Loucy (cell line): ENCODE data around the gene DHRS4.
A peak's percentile ranks its signal among the peaks of the same experiment; 100 is the strongest.
"Not testable (repeated sequence)": the region's sequence is repeated elsewhere in the genome, so short reads cannot be mapped to it uniquely, and the experiment has no call there.

Experiments
- H2AFZ ChIP-seq: fragments of 200-600 bp; sonication (generic); 2 replicates; pipeline ENCODE4 v1.6.0; 2016; ENCODE audit warnings: antibody characterized with exemption, mild to moderate bottlenecking, low read length, moderate library complexity
- H3F3A ChIP-seq: fragments of 200-600 bp; 2 replicates; pipeline ENCODE4 v1.6.0; 2016; ENCODE audit warnings: antibody characterized with exemption, low read depth, mild to moderate bottlenecking
- H3K27me3 ChIP-seq: fragments of 200-600 bp; sonication (generic); 2 replicates; pipeline ENCODE4 v1.6.1; 2014; ENCODE audit warnings: low read length, mild to moderate bottlenecking; ENCODE audit not compliant: insufficient read depth, poor library complexity, severe bottlenecking
- H3K36me3 ChIP-seq: fragments of 200-600 bp; sonication (generic); 2 replicates; pipeline ENCODE4 v1.6.1; 2016; ENCODE audit warnings: low read length; ENCODE audit not compliant: insufficient read depth
- H3K4me1 ChIP-seq: fragments of 200-600 bp; sonication (generic); 2 replicates; pipeline ENCODE4 v1.5.1; 2014; ENCODE audit warnings: low read length, mild to moderate bottlenecking; ENCODE audit not compliant: insufficient read depth, poor library complexity, severe bottlenecking
- H3K4me2 ChIP-seq: fragments of 200-600 bp; sonication (generic); 2 replicates; pipeline ENCODE4 v1.6.0; 2014; ENCODE audit warnings: antibody characterized with exemption, low read length, low read depth, mild to moderate bottlenecking; ENCODE audit not compliant: poor library complexity, severe bottlenecking
- H3K4me3 ChIP-seq: fragments of 200-600 bp; sonication (generic); 2 replicates; pipeline ENCODE4 v1.5.1; 2014; ENCODE audit warnings: low read length, mild to moderate bottlenecking, mixed read lengths; ENCODE audit not compliant: poor library complexity, severe bottlenecking
- H3K79me2 ChIP-seq: fragments of 200-600 bp; sonication (generic); 2 replicates; pipeline ENCODE4 v1.6.1; 2014; ENCODE audit warnings: low read length; ENCODE audit not compliant: insufficient read depth
- H3K9ac ChIP-seq: fragments of 200-600 bp; sonication (generic); 2 replicates; pipeline ENCODE4 v1.6.0; 2014; ENCODE audit warnings: mild to moderate bottlenecking, low read depth, low read length, moderate library complexity; ENCODE audit not compliant: poor library complexity, severe bottlenecking
- H3K9me2 ChIP-seq: fragments of 200-600 bp; sonication (generic); replicated peaks from 2 replicates; pipeline ENCODE4 v1.6.1; 2016; ENCODE audit warnings: low read depth, low read length, mixed read lengths
- H3K9me3 ChIP-seq: fragments of 200-600 bp; sonication (generic); 2 replicates; pipeline ENCODE4 v1.6.1; 2014; ENCODE audit warnings: mild to moderate bottlenecking, antibody characterized with exemption, low read length, low read depth; ENCODE audit not compliant: insufficient read depth
- H4K20me1 ChIP-seq: fragments of 200-600 bp; sonication (generic); 2 replicates; pipeline ENCODE4 v1.6.0; 2014; ENCODE audit warnings: antibody characterized with exemption, low read length, mild to moderate bottlenecking; ENCODE audit not compliant: insufficient read depth, poor library complexity, severe bottlenecking
- EZH2phosphoT487 ChIP-seq: fragments of 200-600 bp; IDR thresholded peaks from 2 replicates; pipeline ENCODE4 v1.6.1; 2018; ENCODE audit warnings: antibody characterized with exemption, mild to moderate bottlenecking, moderate library complexity, borderline replicate concordance
- TF ChIP-seq, protein P1 (sequence below): fragments of 200-600 bp; sonication (generic); conservative IDR thresholded peaks from 2 replicates; pipeline ENCODE4 v1.5.1; 2014; ENCODE audit warnings: mild to moderate bottlenecking, antibody characterized with exemption, low read length

Gene DHRS4

DNA sequence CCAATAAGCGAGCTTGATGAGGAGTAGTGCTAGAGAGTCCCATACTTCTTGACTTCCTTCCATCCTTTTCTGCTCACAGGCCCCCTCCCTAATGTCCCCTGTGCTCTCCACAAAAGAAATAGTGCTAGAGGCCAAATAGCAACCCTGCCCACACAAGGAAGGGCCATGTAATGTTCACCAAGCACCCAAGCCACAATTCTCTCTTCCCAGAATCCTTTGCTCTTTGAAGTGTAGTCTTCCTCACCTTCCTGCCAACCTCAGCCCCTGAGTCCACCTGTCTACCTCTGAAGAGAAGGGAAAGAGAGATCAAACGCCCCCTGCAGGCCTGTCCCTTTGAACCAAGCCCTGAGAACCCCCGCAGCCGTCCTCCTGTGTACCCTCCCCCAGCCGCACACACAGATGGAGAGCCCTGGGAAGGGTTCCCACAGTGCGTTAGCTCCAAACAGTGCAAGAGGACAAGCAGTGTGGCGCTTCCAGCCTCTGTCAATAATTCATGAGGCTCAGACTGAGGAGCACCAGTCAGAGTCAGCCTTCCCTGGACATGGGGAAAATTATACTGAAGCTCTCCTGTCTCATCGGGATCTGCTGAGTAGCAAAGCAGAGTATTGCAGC is 1.9 kb upstream of the DHRS4 start:
- Histone ChIP-seq H4K20me1 (no peaks in the 10 kb centered on the region), H3K4me2 (peak overlapping the region; percentile 84), H3F3A (no peaks in the 10 kb centered on the region), H3K36me3 (no peaks in the 10 kb centered on the region), H3K4me1 (peaks cover 21% of the 10 kb centered on the region), H3K4me3 (peak overlapping the region; percentile 34), H3K9me3 (no peaks in the 10 kb centered on the region), H3K9ac (peak overlapping the region; percentile 94), H3K79me2 (peaks cover 13% of the 10 kb centered on the region; the same call in 1 of the 2 replicates), H2AFZ (no peak overlapping the region), H3K27me3 (no peaks in the 10 kb centered on the region), H3K9me2 (no peaks in the 10 kb centered on the region)
- TF ChIP-seq EZH2phosphoT487 = no peak
- TF ChIP-seq, protein P1, sequence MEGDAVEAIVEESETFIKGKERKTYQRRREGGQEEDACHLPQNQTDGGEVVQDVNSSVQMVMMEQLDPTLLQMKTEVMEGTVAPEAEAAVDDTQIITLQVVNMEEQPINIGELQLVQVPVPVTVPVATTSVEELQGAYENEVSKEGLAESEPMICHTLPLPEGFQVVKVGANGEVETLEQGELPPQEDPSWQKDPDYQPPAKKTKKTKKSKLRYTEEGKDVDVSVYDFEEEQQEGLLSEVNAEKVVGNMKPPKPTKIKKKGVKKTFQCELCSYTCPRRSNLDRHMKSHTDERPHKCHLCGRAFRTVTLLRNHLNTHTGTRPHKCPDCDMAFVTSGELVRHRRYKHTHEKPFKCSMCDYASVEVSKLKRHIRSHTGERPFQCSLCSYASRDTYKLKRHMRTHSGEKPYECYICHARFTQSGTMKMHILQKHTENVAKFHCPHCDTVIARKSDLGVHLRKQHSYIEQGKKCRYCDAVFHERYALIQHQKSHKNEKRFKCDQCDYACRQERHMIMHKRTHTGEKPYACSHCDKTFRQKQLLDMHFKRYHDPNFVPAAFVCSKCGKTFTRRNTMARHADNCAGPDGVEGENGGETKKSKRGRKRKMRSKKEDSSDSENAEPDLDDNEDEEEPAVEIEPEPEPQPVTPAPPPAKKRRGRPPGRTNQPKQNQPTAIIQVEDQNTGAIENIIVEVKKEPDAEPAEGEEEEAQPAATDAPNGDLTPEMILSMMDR = peak; percentile 45

DNA sequence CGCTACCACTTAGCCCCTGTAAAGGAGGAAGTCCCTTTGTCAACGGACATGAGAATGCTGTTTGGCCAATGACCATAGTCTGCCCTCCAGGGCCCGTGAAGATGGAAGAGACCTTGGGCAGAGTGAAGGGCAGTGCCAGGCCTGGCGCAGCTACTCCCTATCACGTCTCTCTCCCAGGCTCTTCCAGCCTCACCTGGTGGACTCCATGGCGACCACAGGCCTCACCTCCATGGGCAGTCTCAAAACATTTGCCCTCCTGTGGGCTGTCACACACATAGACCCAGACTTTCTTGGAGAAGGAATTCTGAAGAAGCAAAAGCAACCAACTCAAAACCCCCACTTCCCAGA is 480 bp upstream of the DHRS4 start:
- not testable (repeated sequence) for H4K20me1 ChIP-seq, H3K9me2 ChIP-seq
- H3K4me2 ChIP-seq = peak overlapping the region; percentile 84

DNA sequence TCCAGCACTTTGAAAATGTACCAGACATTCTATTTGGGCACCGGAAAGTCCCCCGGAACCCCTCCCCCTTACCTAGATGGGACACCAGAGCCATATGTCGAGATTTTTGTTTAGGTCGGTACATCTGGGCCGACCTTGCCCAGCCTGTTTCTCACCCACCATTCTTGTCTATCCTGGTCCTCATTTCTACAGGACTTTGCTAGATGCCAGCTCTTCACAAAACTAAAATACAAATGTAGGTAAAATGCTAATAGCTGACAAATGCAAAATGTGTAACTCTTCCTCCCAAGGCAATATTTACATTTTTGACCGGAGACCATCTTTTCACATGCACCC is 677 bp downstream of the DHRS4 start:
- peak overlapping the region; percentile 94 for H3K9ac ChIP-seq

More for the DNA sequence above, 480 bp upstream of the DHRS4 start:
- Histone ChIP-seq H3K4me1 (peaks cover 21% of the 10 kb centered on the region), H3K79me2 (peaks cover 13% of the 10 kb centered on the region; the same call in 1 of the 2 replicates), H3K4me3 (peak overlapping the region; percentile 94), H2AFZ (0 out of 2 replicates have a peak overlapping the region, but pooled peaks have one; percentile 61), H3K9ac (peak overlapping the region; percentile 94)
- not testable (repeated sequence) for H3K9me3 ChIP-seq, H3K36me3 ChIP-seq, H3F3A ChIP-seq, H3K27me3 ChIP-seq

DNA sequence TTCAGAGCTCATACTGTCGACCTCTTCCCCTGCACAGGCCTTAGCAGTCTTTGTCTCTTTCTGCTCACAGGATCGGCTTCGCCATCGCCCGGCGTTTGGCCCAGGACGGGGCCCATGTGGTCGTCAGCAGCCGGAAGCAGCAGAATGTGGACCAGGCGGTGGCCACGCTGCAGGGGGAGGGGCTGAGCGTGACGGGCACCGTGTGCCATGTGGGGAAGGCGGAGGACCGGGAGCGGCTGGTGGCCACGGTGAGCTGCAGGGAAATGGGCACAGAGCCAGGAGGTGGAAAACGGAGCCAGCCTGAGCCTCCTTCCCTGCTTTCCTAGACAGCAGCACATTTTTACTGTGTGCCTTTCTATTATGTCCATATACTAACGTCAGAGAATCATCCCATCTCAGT is 1.4 kb downstream of the DHRS4 start:
- H3K4me2 ChIP-seq = peak overlapping the region; percentile 84

More for the DNA sequence above, 677 bp downstream of the DHRS4 start:
- Histone ChIP-seq H2AFZ (peak overlapping the region; percentile 96; the same call in 1 of the 2 replicates), H3K4me2 (peak overlapping the region; percentile 84), H3K79me2 (peaks cover 13% of the 10 kb centered on the region; the same call in 1 of the 2 replicates), H3K4me1 (peaks cover 17% of the 10 kb centered on the region), H3K4me3 (peak overlapping the region; percentile 94)
- not testable (repeated sequence) for H3K36me3 ChIP-seq, H3K9me3 ChIP-seq, H3K27me3 ChIP-seq, H3K9me2 ChIP-seq, H3F3A ChIP-seq, H4K20me1 ChIP-seq
- TF ChIP-seq, protein P1 = peak; percentile 16; the same call in 1 of the 2 replicates

DNA sequence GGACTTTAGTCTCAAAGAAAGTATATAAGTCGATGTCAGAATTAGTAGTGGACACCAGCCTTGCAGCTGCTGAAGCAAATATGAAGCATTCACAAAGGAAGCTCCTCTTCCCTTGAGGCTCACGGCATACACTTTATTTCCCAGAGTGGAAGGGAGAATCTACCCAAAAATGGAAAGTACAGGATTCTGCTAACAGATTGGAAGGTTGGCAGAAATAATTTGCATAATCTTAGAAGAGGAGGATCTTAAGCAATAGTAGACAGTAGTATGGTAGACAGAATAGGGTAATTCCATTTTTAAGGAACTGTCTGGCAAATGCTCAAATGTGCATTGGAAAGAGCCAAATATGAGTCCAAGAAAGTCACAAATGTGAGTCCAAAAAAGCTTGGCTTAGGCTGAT is 2.2 kb downstream of the DHRS4 start:
- not testable (repeated sequence) for H3F3A ChIP-seq, H3K4me2 ChIP-seq

More for the DNA sequence above, 1.4 kb downstream of the DHRS4 start:
- H3F3A ChIP-seq, H3K4me3 ChIP-seq, H2AFZ ChIP-seq, H3K9ac ChIP-seq, H3K36me3 ChIP-seq, H3K9me2 ChIP-seq, H4K20me1 ChIP-seq, H3K9me3 ChIP-seq, H3K27me3 ChIP-seq: not testable (repeated sequence)
- H3K79me2 ChIP-seq = peaks cover 13% of the 10 kb centered on the region; the same call in 1 of the 2 replicates
- H3K4me1 ChIP-seq = peaks cover 17% of the 10 kb centered on the region

DNA sequence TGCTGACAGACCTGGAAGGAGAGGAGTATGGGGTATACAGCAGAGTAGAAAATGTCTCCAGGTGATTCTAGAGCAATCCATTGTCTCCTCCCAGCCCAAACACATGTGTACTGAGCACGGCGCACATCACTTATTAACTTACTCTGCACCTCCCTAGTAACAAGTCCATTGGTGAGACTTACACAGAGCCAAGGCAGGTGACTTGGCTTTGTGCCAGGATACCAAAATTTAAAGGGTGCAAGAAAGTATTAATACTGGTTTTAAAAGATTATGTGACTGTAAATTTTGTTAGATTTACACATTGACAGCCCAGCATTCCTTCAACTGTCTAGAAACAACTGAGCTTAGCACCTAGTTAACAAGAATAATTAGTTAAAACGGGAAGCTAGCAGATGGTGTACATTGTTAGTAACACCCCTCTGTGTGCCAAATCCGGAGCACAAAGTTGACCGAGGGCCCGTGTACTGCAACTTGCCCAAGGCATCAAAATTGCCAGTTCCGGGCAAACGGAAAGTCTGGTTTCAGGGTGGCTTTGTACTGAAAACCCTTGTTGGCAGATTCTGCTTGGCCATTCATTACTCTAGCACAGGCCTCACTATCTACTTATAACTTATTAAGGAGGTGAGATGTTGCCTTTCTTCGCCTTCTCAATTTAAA is 4.5 kb downstream of the DHRS4 start:
- H3K79me2 ChIP-seq, H3K4me1 ChIP-seq, H3K9me2 ChIP-seq, H3K9ac ChIP-seq, H4K20me1 ChIP-seq, H2AFZ ChIP-seq, H3F3A ChIP-seq, H3K4me2 ChIP-seq, H3K9me3 ChIP-seq, H3K4me3 ChIP-seq, H3K36me3 ChIP-seq, H3K27me3 ChIP-seq: not testable (repeated sequence)

More for the DNA sequence above, 2.2 kb downstream of the DHRS4 start:
- not testable (repeated sequence) for H3K36me3 ChIP-seq, H3K9me2 ChIP-seq, H3K9me3 ChIP-seq, H4K20me1 ChIP-seq, H3K4me3 ChIP-seq, H2AFZ ChIP-seq, H3K27me3 ChIP-seq, H3K9ac ChIP-seq
- peaks cover 13% of the 10 kb centered on the region; the same call in 1 of the 2 replicates for H3K79me2 ChIP-seq
- peaks cover 17% of the 10 kb centered on the region for H3K4me1 ChIP-seq
